ENCODE data around the gene PTGR3.

PTGR3 gene, protein sequence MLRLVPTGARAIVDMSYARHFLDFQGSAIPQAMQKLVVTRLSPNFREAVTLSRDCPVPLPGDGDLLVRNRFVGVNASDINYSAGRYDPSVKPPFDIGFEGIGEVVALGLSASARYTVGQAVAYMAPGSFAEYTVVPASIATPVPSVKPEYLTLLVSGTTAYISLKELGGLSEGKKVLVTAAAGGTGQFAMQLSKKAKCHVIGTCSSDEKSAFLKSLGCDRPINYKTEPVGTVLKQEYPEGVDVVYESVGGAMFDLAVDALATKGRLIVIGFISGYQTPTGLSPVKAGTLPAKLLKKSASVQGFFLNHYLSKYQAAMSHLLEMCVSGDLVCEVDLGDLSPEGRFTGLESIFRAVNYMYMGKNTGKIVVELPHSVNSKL

DNA sequence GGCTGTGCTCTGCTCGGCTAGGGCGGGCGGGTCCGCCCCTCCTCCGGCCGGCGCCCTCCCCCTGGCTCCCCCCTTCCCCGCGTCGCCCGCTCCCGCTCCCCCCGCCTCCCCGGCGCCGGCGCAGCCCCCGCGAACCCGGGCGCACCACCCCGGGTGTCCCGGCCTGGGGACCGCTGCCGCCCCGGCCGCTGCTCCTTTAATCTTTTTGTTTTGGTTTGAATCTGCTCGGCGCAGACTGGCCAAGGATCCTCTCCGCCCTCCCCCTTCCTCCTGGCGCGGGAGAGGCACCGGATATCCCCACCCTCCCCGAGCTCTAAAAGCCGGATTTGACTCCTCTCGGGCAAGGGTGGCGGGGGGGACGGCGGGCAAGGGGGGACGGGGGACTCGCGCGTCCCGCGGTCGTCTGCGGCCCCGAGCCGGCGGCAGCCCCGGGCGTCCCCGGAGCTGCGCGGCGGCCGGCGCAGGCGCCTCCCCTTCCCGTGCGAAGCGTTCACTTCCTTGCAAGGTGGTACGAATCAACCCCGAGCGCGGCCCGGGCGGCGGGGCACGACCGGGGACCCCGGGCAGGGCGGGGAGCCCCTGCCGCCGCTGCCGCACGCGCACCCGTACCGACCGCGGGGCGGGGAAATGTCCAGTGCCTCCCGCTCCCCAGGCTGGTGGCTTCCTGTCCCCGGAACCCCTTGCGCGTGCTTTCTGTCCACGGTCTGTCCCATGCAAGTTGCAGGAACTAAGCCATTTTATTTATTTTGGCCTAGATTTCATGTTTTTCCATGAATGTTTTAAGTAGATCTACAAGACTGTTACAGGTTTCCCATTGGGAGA, at the start of gene PTGR3:
Gene PTGR3, minus strand, starts transcription at position 11 of the 822 bp plus-strand sequence. CDS start 81 bp downstream, outside the sequence.
- DNase-seq (ENCODE audit: low read depth, low spot score) = peak; percentile 53

DNA sequence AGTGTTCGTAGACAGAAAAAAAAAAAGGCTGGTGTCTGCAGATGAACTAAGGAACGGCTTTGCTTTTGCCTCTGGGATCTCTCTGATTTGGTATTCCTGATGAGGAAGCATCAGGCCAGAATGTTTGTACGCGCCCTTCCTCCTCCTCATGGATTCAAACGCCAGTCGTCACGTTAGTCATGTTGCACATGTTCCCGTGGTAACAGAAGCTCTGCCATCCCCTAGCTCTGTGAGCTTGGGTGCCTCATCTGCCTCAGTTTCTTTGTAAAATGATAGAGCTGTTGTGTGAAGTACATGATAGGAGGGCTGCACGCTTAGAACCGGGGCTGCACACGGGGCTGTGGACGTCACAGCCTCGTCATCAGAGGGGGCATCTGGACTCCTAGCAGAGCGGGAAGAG, 48.7 kb upstream of the PTGR3 start:
- no peak for DNase-seq (ENCODE audit: low read depth, low spot score)

- DNase-seq (ENCODE audit: low read depth, low spot score) = no peak
Measured at GRCh38 chr18:75256376-75256775, 47.4 kb upstream of the PTGR3 start.

- no peak for DNase-seq (ENCODE audit: low read depth, low spot score)
Measured at GRCh38 chr18:75255094-75255493, 46.2 kb upstream of the PTGR3 start.

DNA sequence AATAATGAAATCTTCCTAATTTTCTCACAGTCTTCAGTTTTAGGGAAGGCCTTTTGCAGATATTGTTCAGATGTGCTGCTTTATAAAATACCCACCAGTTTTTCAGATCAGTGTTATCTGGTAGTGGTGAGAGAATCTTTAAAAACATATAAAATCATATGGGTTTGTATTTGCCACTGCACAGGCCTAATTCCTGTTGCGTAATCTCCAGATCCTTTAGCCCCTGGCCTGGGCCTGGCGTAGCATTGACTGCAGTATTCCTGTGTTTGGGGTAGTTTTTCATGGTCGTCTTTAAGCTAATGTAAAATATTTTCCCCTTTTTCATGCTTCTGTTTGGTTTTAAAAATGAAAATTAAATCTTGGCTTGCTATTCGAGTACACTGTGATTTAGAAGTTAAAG, 44.8 kb upstream of the PTGR3 start:
- DNase-seq (ENCODE audit: low read depth, low spot score) = no peak

GRCh38 chr18:75253043-75253442, 44.1 kb upstream of the PTGR3 start:
- no peak for DNase-seq (ENCODE audit: low read depth, low spot score)

- no peak for DNase-seq (ENCODE audit: low read depth, low spot score)
Measured at GRCh38 chr18:75252136-75252535, 43.2 kb upstream of the PTGR3 start.

- DNase-seq (ENCODE audit: low read depth, low spot score) = no peak
Measured at GRCh38 chr18:75251466-75251865, 42.5 kb upstream of the PTGR3 start.

DNA sequence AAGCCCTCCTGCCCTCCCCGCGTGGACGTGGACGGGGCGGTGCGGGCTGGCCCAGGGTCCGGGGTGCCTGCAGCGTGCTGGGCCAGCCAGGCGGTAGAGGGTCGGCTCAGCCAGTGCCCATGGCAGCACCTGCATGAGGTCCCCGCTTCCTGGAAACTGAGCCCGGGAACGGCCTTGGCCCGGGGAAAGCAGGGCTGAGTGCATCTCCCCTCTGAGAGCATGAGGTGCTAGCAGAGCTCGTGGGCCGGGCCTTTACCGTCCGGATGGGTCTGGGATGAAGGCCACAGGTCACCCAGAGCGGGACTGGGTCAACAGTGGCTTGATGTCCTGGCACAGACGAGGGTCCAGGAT, 41.5 kb upstream of the PTGR3 start:
- DNase-seq (ENCODE audit: low read depth, low spot score) = no peak

DNA sequence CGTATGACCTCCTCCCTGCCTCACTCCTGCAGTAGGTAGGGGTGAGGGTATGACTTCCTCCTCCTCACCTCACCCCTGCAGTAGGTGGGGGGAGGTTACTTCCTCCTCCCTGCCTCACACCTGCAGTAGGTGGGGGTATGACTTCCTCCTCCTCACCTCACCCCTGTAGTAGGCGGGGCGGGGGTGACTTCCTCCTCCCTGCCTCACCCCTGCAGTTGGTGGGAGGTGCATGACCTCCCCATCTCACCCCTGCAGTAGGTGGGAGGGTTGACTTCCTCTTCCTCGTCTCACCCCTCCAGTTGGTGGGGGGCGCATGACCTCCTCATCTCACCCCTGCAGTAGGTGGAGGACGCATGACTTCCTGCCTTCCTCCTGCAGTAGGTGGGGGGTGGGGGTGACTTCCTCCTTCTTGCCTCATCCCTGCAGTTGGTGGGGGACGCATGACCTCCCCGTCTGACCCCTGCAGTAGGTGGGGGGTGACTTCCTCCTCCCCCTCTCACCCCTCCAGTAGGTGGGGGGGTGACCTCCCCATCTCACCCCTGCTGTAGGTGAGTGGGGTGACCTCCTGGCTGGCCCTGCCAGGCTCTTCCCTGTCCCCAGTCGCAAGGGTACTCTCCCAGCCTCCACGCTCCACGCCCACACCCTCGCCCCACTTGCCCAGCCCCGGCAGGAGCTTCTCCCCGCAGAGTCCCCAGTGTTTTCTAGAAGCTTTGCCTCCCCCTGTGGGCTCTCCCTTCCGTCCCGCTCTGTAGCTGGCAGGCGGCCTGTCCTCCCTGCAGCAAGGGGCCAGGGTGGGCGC, 40.9 kb upstream of the PTGR3 start:
- no peak for DNase-seq (ENCODE audit: low read depth, low spot score)

DNA sequence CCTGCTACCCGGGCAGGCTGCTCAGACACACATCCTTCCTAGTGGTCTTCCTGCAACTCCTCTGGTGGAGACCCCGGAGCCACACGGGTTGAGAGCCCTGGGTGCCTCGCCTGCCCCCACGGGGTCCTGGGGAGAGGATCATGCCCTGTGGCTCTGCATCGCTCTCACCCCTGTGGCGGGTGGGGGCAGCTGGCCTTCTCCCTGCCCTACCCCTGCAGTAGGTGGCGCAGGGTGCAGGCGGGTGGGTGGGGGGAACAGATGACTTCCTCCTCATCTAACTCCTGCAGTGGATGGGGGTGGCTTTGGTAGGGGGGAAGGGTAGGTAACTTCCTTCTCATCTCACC, 40.2 kb upstream of the PTGR3 start:
- DNase-seq (ENCODE audit: low read depth, low spot score) = no peak

- DNase-seq (ENCODE audit: low read depth, low spot score) = no peak
Measured at GRCh38 chr18:75248426-75249174, 39.7 kb upstream of the PTGR3 start.

DNA sequence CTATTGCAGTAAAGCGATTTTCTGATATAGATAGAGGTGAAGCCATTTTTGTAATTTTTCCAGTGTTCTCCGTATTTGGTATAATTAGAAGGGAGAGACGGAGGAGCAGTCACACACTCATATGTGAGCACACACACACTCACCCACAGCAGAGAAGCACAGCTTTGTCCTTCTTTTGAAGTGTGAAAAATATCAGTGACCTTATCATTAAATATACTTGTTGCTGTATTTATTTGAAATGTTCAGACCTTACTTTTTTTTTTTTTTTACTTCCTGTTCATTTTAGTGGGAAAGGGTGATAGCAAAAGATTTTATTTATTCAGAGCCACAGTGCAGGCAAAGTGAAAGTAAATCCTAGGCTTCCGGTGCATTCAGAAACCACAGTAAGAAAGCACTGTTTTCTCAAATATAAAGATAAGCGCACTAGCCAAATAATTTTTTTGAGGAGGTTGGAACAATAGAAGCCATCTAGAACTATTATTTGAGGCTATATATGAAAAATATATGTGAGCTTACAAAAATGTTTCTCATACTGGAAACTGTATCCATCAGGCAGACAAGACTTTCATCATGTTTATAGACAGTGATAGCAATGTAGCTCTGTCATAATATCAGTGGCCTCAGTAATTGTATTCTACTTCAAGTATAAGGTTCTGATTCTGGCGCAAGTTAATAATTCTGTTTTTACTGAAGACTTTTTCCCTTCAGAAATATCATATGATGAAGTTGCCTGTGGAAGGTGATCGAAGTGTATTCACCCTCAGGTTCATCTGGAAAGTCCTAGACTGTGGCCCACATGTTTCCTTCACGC, 38.9 kb upstream of the PTGR3 start:
- no peak for DNase-seq (ENCODE audit: low read depth, low spot score)

GRCh38 chr18:75246721-75247610, 38.0 kb upstream of the PTGR3 start:
- no peak for DNase-seq (ENCODE audit: low read depth, low spot score)

DNA sequence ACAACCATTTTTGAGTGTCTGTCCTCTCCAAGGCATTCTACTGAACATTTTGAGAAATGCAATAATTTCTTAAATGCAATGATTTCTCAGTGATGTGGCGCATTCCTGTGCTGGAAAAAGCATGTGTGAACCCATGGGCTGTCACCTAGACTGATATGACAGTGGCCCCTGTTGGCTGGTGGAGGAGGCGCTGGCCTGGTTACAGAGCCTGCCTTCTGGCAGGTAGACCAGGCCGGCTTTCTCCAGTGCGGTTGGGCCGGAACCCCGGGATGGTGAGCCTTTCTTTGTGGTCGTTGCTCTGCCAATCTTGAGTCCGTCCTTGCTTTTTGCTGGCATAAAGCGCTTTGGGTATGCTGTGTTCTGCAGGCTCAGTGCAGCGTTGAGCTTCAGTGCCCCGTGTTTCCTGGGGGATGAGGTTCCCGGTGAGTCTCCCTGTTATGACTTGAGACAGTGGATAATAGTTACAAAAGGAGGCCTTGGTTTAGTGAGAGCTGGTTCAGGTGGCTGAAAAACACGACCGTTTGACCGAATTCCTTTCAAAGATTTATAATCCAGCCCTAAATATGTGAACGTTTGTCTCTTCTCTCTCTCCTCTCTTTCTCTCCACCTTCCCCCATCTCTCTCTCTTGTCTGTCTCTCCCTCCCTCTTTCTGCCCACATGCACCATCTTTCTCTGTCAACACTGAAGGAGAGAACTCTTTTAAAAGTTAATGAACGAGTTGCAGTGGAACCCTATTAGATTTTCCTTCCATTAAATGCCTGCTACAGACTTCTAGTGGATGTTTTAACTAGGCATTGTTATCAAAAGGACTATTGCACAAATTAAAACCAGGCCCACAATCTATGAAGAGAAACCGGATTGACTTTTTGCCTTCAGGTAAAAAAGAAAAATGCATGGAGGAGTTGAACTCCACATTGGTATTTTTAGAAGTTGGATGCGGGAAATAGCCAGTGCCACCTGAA, 35.7 kb upstream of the PTGR3 start:
- DNase-seq (ENCODE audit: low read depth, low spot score) = no peak

DNA sequence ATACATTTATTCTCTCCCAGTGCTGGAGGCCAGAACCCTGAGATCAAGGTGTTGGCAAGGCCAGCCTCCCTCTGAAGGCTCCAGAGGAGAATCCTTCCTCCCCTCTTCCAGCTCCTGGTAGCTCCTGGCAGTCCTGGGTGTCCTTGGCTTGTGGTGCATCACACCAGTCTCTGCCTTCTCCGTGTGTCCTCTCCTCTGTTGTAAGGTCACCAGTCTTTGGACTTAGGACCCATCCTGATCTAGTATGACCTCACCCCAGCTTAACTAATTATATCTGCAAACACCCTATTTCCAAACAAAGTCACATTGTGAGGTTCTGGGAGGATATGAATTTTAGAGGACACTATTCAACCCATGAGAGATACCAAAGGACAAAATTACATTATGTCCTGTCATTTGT, 32.8 kb upstream of the PTGR3 start:
- DNase-seq (ENCODE audit: low read depth, low spot score) = no peak

GRCh38 chr18:75240433-75240832, 31.5 kb upstream of the PTGR3 start:
- no peak for DNase-seq (ENCODE audit: low read depth, low spot score)

GRCh38 chr18:75238786-75239185, 29.8 kb upstream of the PTGR3 start:
- no peak for DNase-seq (ENCODE audit: low read depth, low spot score)

GRCh38 chr18:75238100-75238499, 29.2 kb upstream of the PTGR3 start:
- no peak for DNase-seq (ENCODE audit: low read depth, low spot score)
